HEK293 (cell line): ENCODE results near the gene RPUSD2.

Source experiments
- CTCF ChIA-PET: fragments of 350-600 bp; formaldehyde crosslinking; extraction: SDS; loops from one replicate; lab custom pipeline; 2021; ENCODE audit warnings: antibody characterized with exemption; lab: Yijun Ruan, JAX
- POLR2A ChIA-PET: fragments of 300-600 bp; formaldehyde crosslinking; extraction: SDS; loops from one replicate; lab custom pipeline; 2020; ENCODE audit warnings: antibody characterized with exemption, inconsistent platforms; lab: Yijun Ruan, JAX
- H3K27ac ChIP-seq: fragments of 200-500 bp; sonication (Bioruptor generic); 2 replicates; pipeline ENCODE4 v1.5.1; 2014; ENCODE audit warnings: low read depth, low read length, control low read depth, inconsistent platforms; ENCODE audit errors: extremely low read depth
- H3K36me3 ChIP-seq, 2 experiments: fragments of 200-500 bp in 1 of 2; sonication (Bioruptor generic) in 1 of 2; 1 replicate in 1 of 2; 2 replicates in 1 of 2; pipeline ENCODE4 v1.5.1; 2014 to 2017; ENCODE audit warnings: inconsistent platforms in 2 of 2, low read length in 2 of 2; ENCODE audit not compliant: control insufficient read depth in 2 of 2, insufficient read depth in 1 of 2
- H3K4me1 ChIP-seq: fragments of 200-500 bp; sonication (Bioruptor generic); 2 replicates; pipeline ENCODE4 v1.5.1; 2014; ENCODE audit warnings: mild to moderate bottlenecking, low read length, inconsistent platforms; ENCODE audit not compliant: control insufficient read depth, insufficient read depth
- H3K4me3 ChIP-seq: 2 replicates; pipeline ENCODE4 v1.5.1; 2011; ENCODE audit warnings: low read depth, mild to moderate bottlenecking, control low read depth, low read length, moderate library complexity
- H3K9me3 ChIP-seq: fragments of 200-500 bp; sonication (Bioruptor generic); 2 replicates; pipeline ENCODE4 v1.5.1; 2014; ENCODE audit warnings: low read depth, low read length, inconsistent platforms; ENCODE audit not compliant: control insufficient read depth, insufficient read depth
- BCL11A ChIP-seq: fragments of 450-650 bp; formaldehyde crosslinking; IDR thresholded peaks from 2 replicates; pipeline ENCODE4 v1.5.1; 2016; ENCODE audit warnings: low read depth, missing biosample characterization, missing genetic modification characterization
- BCL11B ChIP-seq: fragments of 450-650 bp; formaldehyde crosslinking; IDR thresholded peaks from 2 replicates; pipeline ENCODE4 v1.5.1; 2016; ENCODE audit warnings: low read depth, missing biosample characterization, missing genetic modification characterization
- OVOL3 ChIP-seq: fragments of 450-650 bp; formaldehyde crosslinking; IDR thresholded peaks from 2 replicates; pipeline ENCODE4 v1.5.1; 2016; ENCODE audit warnings: missing biosample characterization, missing genetic modification characterization
- PRDM2 ChIP-seq: fragments of 450-650 bp; formaldehyde crosslinking; IDR thresholded peaks from 2 replicates; pipeline ENCODE4 v1.5.1; 2016; ENCODE audit warnings: missing biosample characterization, missing genetic modification characterization, borderline replicate concordance
- SETDB1 ChIP-seq: IDR thresholded peaks from one replicate; pipeline ENCODE4 v1.6.1; 2017; ENCODE audit warnings: mild to moderate bottlenecking, low read length, moderate library complexity, mixed read lengths; ENCODE audit not compliant: insufficient read length
- ZNF19 ChIP-seq: fragments of 450-650 bp; formaldehyde crosslinking; IDR thresholded peaks from 2 replicates; pipeline ENCODE4; 2016; ENCODE audit warnings: missing biosample characterization, missing genetic modification characterization, low read depth
- ZNF37A ChIP-seq: fragments of 450-650 bp; IDR thresholded peaks from 2 replicates; pipeline ENCODE4 v1.5.1; 2018; ENCODE audit warnings: missing biosample characterization, missing genetic modification characterization
- ZNF416 ChIP-seq: fragments of 450-650 bp; formaldehyde crosslinking; IDR thresholded peaks from 2 replicates; pipeline ENCODE4 v1.5.1; 2016; ENCODE audit warnings: missing biosample characterization, missing genetic modification characterization
- ZNF48 ChIP-seq: fragments of 450-650 bp; formaldehyde crosslinking; IDR thresholded peaks from 2 replicates; pipeline ENCODE4 v1.5.1; 2016; ENCODE audit warnings: missing biosample characterization, missing genetic modification characterization
- ZNF530 ChIP-seq: fragments of 450-650 bp; formaldehyde crosslinking; IDR thresholded peaks from 2 replicates; pipeline ENCODE4 v1.5.1; 2016; ENCODE audit warnings: low read depth, missing biosample characterization, missing genetic modification characterization
- ZNF549 ChIP-seq: fragments of 450-650 bp; IDR thresholded peaks from 2 replicates; pipeline ENCODE4 v1.5.1; 2018; ENCODE audit warnings: missing biosample characterization, missing genetic modification characterization, mild to moderate bottlenecking, inconsistent platforms, moderate library complexity
- ZNF555 ChIP-seq: fragments of 450-650 bp; formaldehyde crosslinking; conservative IDR thresholded peaks from 2 replicates; pipeline ENCODE4 v1.5.1; 2017; ENCODE audit warnings: missing biosample characterization, mild to moderate bottlenecking, missing genetic modification characterization, inconsistent platforms
- ZNF624 ChIP-seq: fragments of 450-650 bp; formaldehyde crosslinking; IDR thresholded peaks from 2 replicates; pipeline ENCODE4 v1.5.1; 2017; ENCODE audit warnings: missing biosample characterization, missing genetic modification characterization
- ZNF658 ChIP-seq: fragments of 450-650 bp; formaldehyde crosslinking; IDR thresholded peaks from 2 replicates; pipeline ENCODE4; 2016; ENCODE audit warnings: missing biosample characterization, missing genetic modification characterization
- ZSCAN30 ChIP-seq: fragments of 450-650 bp; IDR thresholded peaks from 2 replicates; pipeline ENCODE4 v1.5.1; 2018; ENCODE audit warnings: missing biosample characterization, mild to moderate bottlenecking, missing genetic modification characterization, moderate library complexity
- TF ChIP-seq, protein P1 (sequence below): fragments of 450-650 bp; formaldehyde crosslinking; IDR thresholded peaks from 2 replicates; pipeline ENCODE4 v1.5.1; 2016; ENCODE audit warnings: missing biosample characterization, missing genetic modification characterization
- TF ChIP-seq, protein P2 (sequence below): fragments of 450-650 bp; formaldehyde crosslinking; IDR thresholded peaks from 2 replicates; pipeline ENCODE4 v1.5.1; 2016; ENCODE audit warnings: missing biosample characterization, missing genetic modification characterization

Gene RPUSD2

DNA sequence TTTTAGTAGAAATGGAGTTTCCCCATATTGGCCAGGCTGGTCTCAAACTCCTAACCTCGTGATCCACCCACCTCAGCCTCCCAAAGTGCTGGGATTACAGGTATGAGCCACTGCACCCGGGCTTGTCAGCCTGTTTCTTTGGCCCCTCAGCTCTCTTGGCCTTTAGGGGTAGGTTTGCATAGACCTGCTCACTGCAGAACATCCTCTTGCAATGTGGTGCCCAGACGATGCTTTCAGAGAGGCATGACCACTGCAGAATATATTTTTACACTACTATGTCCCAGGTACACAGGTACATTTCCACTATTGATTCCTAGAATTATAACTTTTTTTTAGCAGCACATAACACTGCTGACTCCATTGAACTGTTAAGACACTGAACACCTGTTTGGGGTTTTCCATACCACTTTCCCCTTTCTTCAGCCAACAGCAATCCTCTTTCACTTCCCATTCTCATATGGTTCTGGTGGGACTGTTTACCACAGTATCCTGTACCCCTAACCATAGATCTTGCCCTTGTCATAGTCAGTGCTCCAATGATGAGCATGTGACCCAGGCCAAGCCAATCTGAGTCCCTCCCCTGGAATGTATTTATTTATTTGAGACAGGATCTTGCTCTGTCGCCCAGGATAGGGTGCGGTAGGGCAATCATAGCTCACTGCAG, 25.3 kb upstream of the RPUSD2 start:
- ChIA-PET POLR2A (interaction anchor here (0.6 to 1.0 kb wide), 2 partner anchors 21 to 150 kb away, joined by 3 to 4 read pairs; no protein-coding TSS in a partner anchor), CTCF (interaction anchor here (0.7 kb wide), 1 partner anchor 49 kb away, joined by 3 read pairs; no protein-coding TSS in a partner anchor)
- H3K9me3 ChIP-seq, result no peaks in the 10 kb centered on the region
- H3K36me3 ChIP-seq, result peaks cover 0 to 8% of the 10 kb centered on the region in 2 experiments; a peak in 2 of 3 replicates
- TF ChIP-seq ZNF416 (tag by site-specific recombination), result no peak
- H3K27ac ChIP-seq, result no peak overlapping the region
- no peak overlapping the region for H3K4me3 ChIP-seq
- no peaks in the 10 kb centered on the region for H3K4me1 ChIP-seq

- ChIA-PET CTCF (interaction anchor here (0.6 kb wide), 1 partner anchor 31 kb away, joined by 3 read pairs; no protein-coding TSS in a partner anchor), POLR2A (no interaction called here)
- H3K36me3 ChIP-seq, result peaks cover 0 to 24% of the 10 kb centered on the region in 2 experiments; a peak in 2 of 3 replicates
- H3K27ac ChIP-seq, result no peak overlapping the region
- H3K4me1 ChIP-seq, result no peaks in the 10 kb centered on the region
- TF ChIP-seq BCL11A (tag by site-specific recombination) (no peak), BCL11B (tag by site-specific recombination) (no peak), ZNF658 (tag by site-specific recombination) (no peak), ZSCAN30 (tag by site-specific recombination) (no peak), ZNF555 (tag by site-specific recombination) (no peak), SETDB1 (no peak), ZNF530 (tag by site-specific recombination) (peak; percentile 88), ZNF624 (tag by site-specific recombination) (no peak)
- TF ChIP-seq, protein P1, sequence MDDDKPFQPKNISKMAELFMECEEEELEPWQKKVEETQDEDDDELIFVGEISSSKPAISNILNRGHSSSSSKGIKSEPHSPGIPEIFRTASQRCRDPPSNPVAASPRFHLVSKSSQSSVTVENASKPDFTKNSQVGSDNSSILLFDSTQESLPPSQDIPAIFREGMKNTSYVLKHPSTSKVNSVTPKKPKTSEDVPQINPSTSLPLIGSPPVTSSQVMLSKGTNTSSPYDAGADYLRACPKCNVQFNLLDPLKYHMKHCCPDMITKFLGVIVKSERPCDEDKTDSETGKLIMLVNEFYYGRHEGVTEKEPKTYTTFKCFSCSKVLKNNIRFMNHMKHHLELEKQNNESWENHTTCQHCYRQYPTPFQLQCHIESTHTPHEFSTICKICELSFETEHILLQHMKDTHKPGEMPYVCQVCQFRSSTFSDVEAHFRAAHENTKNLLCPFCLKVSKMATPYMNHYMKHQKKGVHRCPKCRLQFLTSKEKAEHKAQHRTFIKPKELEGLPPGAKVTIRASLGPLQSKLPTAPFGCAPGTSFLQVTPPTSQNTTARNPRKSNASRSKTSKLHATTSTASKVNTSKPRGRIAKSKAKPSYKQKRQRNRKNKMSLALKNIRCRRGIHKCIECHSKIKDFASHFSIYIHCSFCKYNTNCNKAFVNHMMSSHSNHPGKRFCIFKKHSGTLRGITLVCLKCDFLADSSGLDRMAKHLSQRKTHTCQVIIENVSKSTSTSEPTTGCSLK (tag by site-specific recombination), result no peak
- no peak overlapping the region for H3K4me3 ChIP-seq
- H3K9me3 ChIP-seq, result no peaks in the 10 kb centered on the region
Measured at GRCh38 chr15:40545457-40545856, 23.6 kb upstream of the RPUSD2 start.

GRCh38 chr15:40548610-40549009, 20.5 kb upstream of the RPUSD2 start:
- Histone ChIP-seq H3K36me3 (peaks cover 0 to 38% of the 10 kb centered on the region in 2 experiments; a peak in 2 of 3 replicates), H3K4me3 (no peak overlapping the region), H3K4me1 (no peaks in the 10 kb centered on the region), H3K27ac (no peak overlapping the region), H3K9me3 (no peaks in the 10 kb centered on the region)
- TF ChIP-seq ZNF37A (tag by site-specific recombination), result no peak
- no peak for TF ChIP-seq ZNF19 (tag by site-specific recombination)
- no peak for TF ChIP-seq OVOL3 (tag by site-specific recombination)
- TF ChIP-seq, protein P2, sequence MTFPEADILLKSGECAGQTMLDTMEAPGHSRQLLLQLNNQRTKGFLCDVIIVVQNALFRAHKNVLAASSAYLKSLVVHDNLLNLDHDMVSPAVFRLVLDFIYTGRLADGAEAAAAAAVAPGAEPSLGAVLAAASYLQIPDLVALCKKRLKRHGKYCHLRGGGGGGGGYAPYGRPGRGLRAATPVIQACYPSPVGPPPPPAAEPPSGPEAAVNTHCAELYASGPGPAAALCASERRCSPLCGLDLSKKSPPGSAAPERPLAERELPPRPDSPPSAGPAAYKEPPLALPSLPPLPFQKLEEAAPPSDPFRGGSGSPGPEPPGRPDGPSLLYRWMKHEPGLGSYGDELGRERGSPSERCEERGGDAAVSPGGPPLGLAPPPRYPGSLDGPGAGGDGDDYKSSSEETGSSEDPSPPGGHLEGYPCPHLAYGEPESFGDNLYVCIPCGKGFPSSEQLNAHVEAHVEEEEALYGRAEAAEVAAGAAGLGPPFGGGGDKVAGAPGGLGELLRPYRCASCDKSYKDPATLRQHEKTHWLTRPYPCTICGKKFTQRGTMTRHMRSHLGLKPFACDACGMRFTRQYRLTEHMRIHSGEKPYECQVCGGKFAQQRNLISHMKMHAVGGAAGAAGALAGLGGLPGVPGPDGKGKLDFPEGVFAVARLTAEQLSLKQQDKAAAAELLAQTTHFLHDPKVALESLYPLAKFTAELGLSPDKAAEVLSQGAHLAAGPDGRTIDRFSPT (tag by site-specific recombination), result no peak
- TF ChIP-seq PRDM2 (tag by site-specific recombination), result no peak
- no peak for TF ChIP-seq ZNF48
- no peak for TF ChIP-seq ZNF549 (tag by site-specific recombination)
- ChIA-PET POLR2A (no interaction called here), CTCF (no interaction called here)
